Colonic mucosa (tissue), 4 donors: ENCODE data around the gene EPS8. TPM values are rescaled to one million over a fixed set of nuclear protein-coding genes. Genes with fewer than 3 reads are reported as not detected.

ENCODE experiments used
- DNase-seq: peaks from one replicate; pipeline ENCODE4 v3.0.0-alpha.2; 2020
- H3K27ac ChIP-seq: fragments of 200-600 bp; one replicate; pipeline ENCODE4 v1.8.0; 2021
- H3K27me3 ChIP-seq: fragments of 200-600 bp; one replicate; pipeline ENCODE4 v1.8.0; 2021
- H3K36me3 ChIP-seq: fragments of 200-600 bp; one replicate; pipeline ENCODE4 v1.8.0; 2021
- H3K4me1 ChIP-seq: fragments of 200-600 bp; one replicate; pipeline ENCODE4 v1.8.0; 2021; ENCODE audit warnings: mild to moderate bottlenecking
- H3K4me3 ChIP-seq: fragments of 200-600 bp; one replicate; pipeline ENCODE4 v1.8.0; 2021
- H3K9ac ChIP-seq, 2 donors: one replicate each; pipeline ENCODE4 v1.7.0; 2013; ENCODE audit warnings: control low read depth in 2 of 2, low read depth in 2 of 2, low read length in 2 of 2
- H3K9me3 ChIP-seq: fragments of 200-600 bp; one replicate; pipeline ENCODE4 v1.8.0; 2021
- CTCF ChIP-seq: fragments of 200-600 bp; IDR thresholded peaks from one replicate; pipeline ENCODE4 v1.8.0; 2022; ENCODE audit warnings: antibody characterized with exemption, mild to moderate bottlenecking
- intact Hi-C: fragments of 100-400 bp; cut with DNase I; formaldehyde crosslinking; loops from one replicate; pipeline ENCODE4 v1.14.1; 2022
- total RNA-seq, 2 donors: library from RNA; stranded (reverse); fragmentation: NEBNext Ultra II Directional in 1 of 2; extraction: Animal tissue kit (Norgen Biotek cat#: 25700) in 1 of 2; gene quantifications; one replicate each; pipeline ENCODE4 v1.2.1, GENCODE V29; 2021
- donor health status: healthy.
- donor health status: DM: no; HTN: no; CAD: no.
- donor health status: DM: no; HTN: no; CAD: no.

EPS8 gene
- total RNA-seq, 2 donors from 2014 or later: 93.7 to 161 TPM

GRCh38 chr12:15687583-15687982 lies 101.6 kb downstream of the EPS8 start:
- H3K9ac ChIP-seq: no peak overlapping the region
- H3K27me3 ChIP-seq: no peaks in the 10 kb centered on the region
- intact Hi-C loops: no loop called here
- no peak for TF ChIP-seq CTCF
- no peaks in the 10 kb centered on the region for H3K9me3 ChIP-seq
- DNase-seq: no peak
- H3K4me1 ChIP-seq: no peaks in the 10 kb centered on the region
- peak overlapping the region; percentile 74 for H3K27ac ChIP-seq
- no peak overlapping the region for H3K4me3 ChIP-seq
- H3K36me3 ChIP-seq: no peaks in the 10 kb centered on the region

- no peak for DNase-seq
- H3K4me3 ChIP-seq: no peak overlapping the region
- intact Hi-C loops: no loop called here
- no peak overlapping the region for H3K9ac ChIP-seq
- H3K9me3 ChIP-seq: no peaks in the 10 kb centered on the region
- no peak overlapping the region for H3K27ac ChIP-seq
- H3K4me1 ChIP-seq: no peaks in the 10 kb centered on the region
- TF ChIP-seq CTCF: no peak
- no peaks in the 10 kb centered on the region for H3K27me3 ChIP-seq
- H3K36me3 ChIP-seq: no peaks in the 10 kb centered on the region
These were observed 104.1 kb downstream of the EPS8 start for GRCh38 chr12:15684896-15685658.

GRCh38 chr12:15682826-15683225 lies 106.4 kb downstream of the EPS8 start:
- no peaks in the 10 kb centered on the region for H3K9me3 ChIP-seq
- no peak overlapping the region for H3K4me3 ChIP-seq
- H3K36me3 ChIP-seq: no peaks in the 10 kb centered on the region
- H3K4me1 ChIP-seq: no peaks in the 10 kb centered on the region
- H3K27ac ChIP-seq: no peak overlapping the region
- DNase-seq: no peak
- TF ChIP-seq CTCF: no peak
- no peaks in the 10 kb centered on the region for H3K27me3 ChIP-seq
- intact Hi-C loops: no loop called here
- no peak overlapping the region for H3K9ac ChIP-seq

- no peak for TF ChIP-seq CTCF
- no peaks in the 10 kb centered on the region for H3K36me3 ChIP-seq
- no peaks in the 10 kb centered on the region for H3K9me3 ChIP-seq
- DNase-seq: no peak
- no peaks in the 10 kb centered on the region for H3K4me1 ChIP-seq
- intact Hi-C loops: no loop called here
- no peak overlapping the region for H3K4me3 ChIP-seq
- H3K9ac ChIP-seq: no peak overlapping the region
- H3K27me3 ChIP-seq: no peaks in the 10 kb centered on the region
- H3K27ac ChIP-seq: no peak overlapping the region
These were observed 110.0 kb downstream of the EPS8 start for GRCh38 chr12:15679151-15679550.

DNA sequence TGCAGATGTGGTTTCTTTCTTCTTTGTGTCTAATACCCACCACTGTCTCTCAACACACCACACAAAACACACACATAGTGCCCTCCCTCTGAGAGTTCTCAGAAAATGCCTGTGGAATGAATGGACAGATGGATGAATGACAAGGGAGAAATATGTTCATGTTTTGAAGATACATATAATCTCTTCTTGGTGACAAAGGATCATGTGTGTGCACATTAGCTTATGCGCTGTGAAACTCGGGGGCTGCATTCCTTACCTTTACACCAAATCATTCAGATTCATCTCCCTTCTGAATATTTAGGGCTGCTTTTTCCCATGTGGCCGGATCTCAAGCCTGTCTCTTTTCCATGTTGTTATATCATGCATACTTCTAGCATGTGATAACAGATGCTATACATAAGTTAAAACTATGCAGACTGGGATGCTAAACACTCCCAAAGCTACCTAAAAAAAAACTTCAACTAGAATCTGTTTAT lies 111.4 kb downstream of the EPS8 start:
- DNase-seq: no peak
- TF ChIP-seq CTCF: no peak
- Histone ChIP-seq H3K4me3 (no peak overlapping the region), H3K27me3 (no peaks in the 10 kb centered on the region), H3K36me3 (no peaks in the 10 kb centered on the region), H3K27ac (no peak overlapping the region), H3K9me3 (no peaks in the 10 kb centered on the region), H3K4me1 (no peaks in the 10 kb centered on the region), H3K9ac (no peak overlapping the region)
- intact Hi-C loops: no loop called here
